Peyer's patch (tissue), 4 donors: ENCODE results near the gene NUP107.

Experiments
- CTCF ChIP-seq, 6 experiments: fragments of 450-650 bp in 4 of 6; fragments of 200-600 bp in 2 of 6; sonication (generic) in 1 of 6; IDR thresholded peaks; one replicate each; pipeline ENCODE4 v1.5.1; 2017 to 2019; ENCODE audit warnings: antibody characterized with exemption in 6 of 6, mild to moderate bottlenecking in 3 of 6, moderate library complexity in 1 of 6
- POLR2A ChIP-seq, 2 donors: fragments of 450-650 bp; IDR thresholded peaks; one replicate each; pipeline ENCODE4 v1.5.1; 2017; ENCODE audit warnings: antibody characterized with exemption in 2 of 2, mild to moderate bottlenecking in 2 of 2, moderate library complexity in 2 of 2

DNA sequence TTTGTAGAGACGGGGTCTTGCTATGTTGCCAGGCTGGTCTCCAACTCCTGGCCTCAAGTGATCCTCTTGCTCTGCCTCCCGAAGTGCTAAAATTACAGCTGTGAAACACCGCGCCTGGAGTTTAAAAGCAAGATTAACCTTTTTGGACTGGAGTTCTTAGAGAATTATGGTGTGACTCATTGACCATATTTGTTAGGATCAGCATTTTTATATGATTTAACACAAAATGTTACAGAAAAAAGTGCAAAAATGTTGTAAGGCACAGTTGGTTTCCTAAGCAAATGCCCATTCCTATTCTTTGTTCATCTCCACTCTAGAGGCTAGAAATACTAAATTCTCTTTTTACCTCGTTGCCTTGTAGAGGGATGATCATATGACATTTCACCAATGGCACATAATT is 86.8 kb downstream of the NUP107 start:
- no peak for TF ChIP-seq CTCF (IDR thresholded peaks at IDR 0.05)
- TF ChIP-seq POLR2A (IDR thresholded peaks at IDR 0.05): no peak
